Measurements from ENCODE around the gene MUCL3. TPM values are rescaled to one million over a fixed set of nuclear protein-coding genes. Genes with fewer than 3 reads are reported as not detected.

MUCL3 gene
- total and polyA plus RNA-seq, 2 of the 8 experiments (the other 6 are each of a cell fraction or from before 2014, with no cell fraction given): 0.15 to 0.37 TPM

DNA sequence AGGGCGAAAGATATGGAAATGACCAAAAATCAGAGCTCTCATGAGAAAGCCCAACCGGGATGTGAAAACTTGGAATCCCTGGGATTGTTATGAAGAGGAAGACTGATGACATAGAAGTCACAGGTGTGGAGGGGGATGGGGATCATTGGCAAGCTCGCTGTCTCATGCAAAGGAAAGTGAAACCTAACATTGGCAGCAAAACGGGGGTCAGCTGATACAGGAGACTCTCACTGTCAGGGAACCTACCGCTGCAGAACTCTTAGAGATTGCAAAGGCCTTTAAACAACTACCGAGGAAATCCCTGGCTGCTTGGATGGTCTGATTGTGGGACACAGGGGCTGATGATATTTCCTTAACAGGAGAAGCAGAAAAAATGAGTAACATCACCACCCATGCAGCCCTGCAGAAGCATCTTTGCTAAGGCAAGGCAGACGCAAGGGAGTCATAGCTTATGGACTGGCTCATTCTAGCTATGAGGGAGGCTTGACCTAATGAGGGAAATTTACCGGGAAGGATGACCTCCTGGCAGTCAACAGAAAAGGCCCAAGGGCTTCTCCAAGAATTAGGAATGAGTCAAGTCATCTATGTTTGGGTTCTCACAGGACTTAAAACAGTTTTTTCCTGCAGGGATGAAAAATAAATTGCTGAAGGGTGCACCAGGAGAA, 49.8 kb downstream of the MUCL3 start:
- Histone ChIP-seq H3K23ac (ENCODE audit: insufficient read length) (no peak overlapping the region), H4K91ac (replicated peaks; ENCODE audit: insufficient read length, low read length) (no peak overlapping the region), H3K79me1 (ENCODE audit: low read depth, low read length) (no peaks in the 10 kb centered on the region), H3K56ac (replicated peaks; ENCODE audit: insufficient read length, low read depth, low read length) (no peak overlapping the region), H2BK120ac (replicated peaks; ENCODE audit: low read depth, low read length) (no peak overlapping the region), H4K20me1 (replicated peaks in 1 of 2; ENCODE audit: control insufficient read depth in 1 of 2, insufficient read depth in 2 of 2, low read length in 2 of 2) (no peaks in the 10 kb centered on the region), H3K27ac (ENCODE audit: low read depth, low read length) (no peak overlapping the region), H2AK5ac (ENCODE audit: low read depth, low read length) (no peak overlapping the region), H4K8ac (ENCODE audit: extremely low read depth, insufficient read depth, low read length) (no peak overlapping the region), H3K4ac (replicated peaks; ENCODE audit: insufficient read length, low read depth, low read length) (no peak overlapping the region), H2BK20ac (ENCODE audit: low read length) (no peak overlapping the region), H2BK12ac (ENCODE audit: low read depth, low read length) (no peak overlapping the region), H4K5ac (ENCODE audit: insufficient read length, low read depth, low read length) (no peak overlapping the region), H2AFZ (ENCODE audit: low read length) (0 out of 2 replicates have a peak overlapping the region, but pooled peaks have one; percentile 25), H3K27me3 (replicated peaks in 1 of 4; ENCODE audit: control insufficient read depth in 3 of 4, extremely low read depth in 1 of 4, insufficient read depth in 3 of 4, low read length in 3 of 4) (no peaks in the 10 kb centered on the region), H3K36me3 (ENCODE audit: control insufficient read depth in 2 of 4, insufficient read depth in 4 of 4, low read length in 3 of 4) (no peaks in the 10 kb centered on the region), H3K79me2 (ENCODE audit: control insufficient read depth in 1 of 2, insufficient read depth in 2 of 2, low read length in 2 of 2) (no peaks in the 10 kb centered on the region), H3K9ac (replicated peaks in 1 of 4; ENCODE audit: extremely low read depth in 1 of 4, low read depth in 3 of 4, low read length in 3 of 4) (no peak overlapping the region), H3K9me3 (ENCODE audit: insufficient read depth in 2 of 2, low read depth in 1 of 2, low read length in 1 of 2) (peaks cover 0 to 2% of the 10 kb centered on the region in 2 experiments; a peak in 1 of 4 replicates), H3K4me3 (ENCODE audit: extremely low read depth in 1 of 4, insufficient read depth in 2 of 4, low read depth in 3 of 4, low read length in 4 of 4) (no peak overlapping the region), H3K23me2 (ENCODE audit: low read depth, low read length) (no peaks in the 10 kb centered on the region), H3K4me1 (replicated peaks in 1 of 4; ENCODE audit: control insufficient read depth in 3 of 4, insufficient read depth in 4 of 4, low read length in 3 of 4) (peaks cover 0 to 2% (median 0%) of the 10 kb centered on the region in 4 experiments; a peak in 2 of 7 replicates), H3K14ac (ENCODE audit: insufficient read length) (no peak overlapping the region), H3K18ac (ENCODE audit: extremely low read depth, low read length) (no peak overlapping the region), H3K4me2 (ENCODE audit: insufficient read depth in 1 of 2, low read depth in 2 of 2, low read length in 2 of 2) (peak overlapping the region in 1 of 2 experiments; percentile 18; a peak in 1 of 4 replicates), H2BK5ac (ENCODE audit: low read depth, low read length) (no peak overlapping the region), H2BK15ac (ENCODE audit: low read length) (no peak overlapping the region; the same call in 1 of the 2 replicates)
- 80% methylated on average over 8 of the region's 8 CpGs; no CpG with 5 or more reads in 1 of the 2 experiments for WGBS, 2 experiments (ENCODE audit: extremely low coverage in 1 of 2, insufficient coverage in 1 of 2, insufficient read length in 1 of 2, insufficient replicate concordance in 2 of 2, low coverage in 1 of 2, low lambda C conversion rate in 2 of 2, missing lambda C conversion rate in 1 of 2)
- ChIA-PET CTCF (ENCODE audit: partially characterized antibody) (interaction anchor here (1.0 to 1.5 kb wide), 5 partner anchors 9 to 80 kb away, joined by 3 to 6 read pairs (median 5); no protein-coding TSS in a partner anchor), POLR2A (ENCODE audit: partially characterized antibody) (interaction anchor here (0.5 kb wide), 1 partner anchor 14 kb away, joined by 3 read pairs; no protein-coding TSS in a partner anchor)
- DNase-seq (ENCODE audit: low read depth in 1 of 2, low spot score in 2 of 2): no peak
- no peak for FAIRE-seq
- peak in 1 of 2 experiments; percentile 41; a peak in 1 of 3 replicates for TF ChIP-seq EP300 (IDR thresholded peaks at IDR 0.05; ENCODE audit: borderline replicate concordance in 1 of 2, low read depth in 2 of 2, low read length in 2 of 2)
- TF ChIP-seq, protein P1, sequence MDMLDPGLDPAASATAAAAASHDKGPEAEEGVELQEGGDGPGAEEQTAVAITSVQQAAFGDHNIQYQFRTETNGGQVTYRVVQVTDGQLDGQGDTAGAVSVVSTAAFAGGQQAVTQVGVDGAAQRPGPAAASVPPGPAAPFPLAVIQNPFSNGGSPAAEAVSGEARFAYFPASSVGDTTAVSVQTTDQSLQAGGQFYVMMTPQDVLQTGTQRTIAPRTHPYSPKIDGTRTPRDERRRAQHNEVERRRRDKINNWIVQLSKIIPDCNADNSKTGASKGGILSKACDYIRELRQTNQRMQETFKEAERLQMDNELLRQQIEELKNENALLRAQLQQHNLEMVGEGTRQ (IDR thresholded peaks at IDR 0.05; ENCODE audit: low read length): no peak

All from H1 (cell line).